ENCODE measurements around the gene TNXB.
"Not testable (repeated sequence)": the region's sequence is repeated elsewhere in the genome, so short reads cannot be mapped to it uniquely, and the experiment has no call there.

- not testable (repeated sequence) for TF ChIP-seq CTCF, POLR2A (IDR thresholded peaks at IDR 0.05)
These were observed 104.7 kb downstream of the TNXB start for GRCh38 chr6:32004393-32004792.
